ENCODE data around the gene SLC22A16.
"Not testable (repeated sequence)": the region's sequence is repeated elsewhere in the genome, so short reads cannot be mapped to it uniquely, and the experiment has no call there.

The SLC22A16 gene

GRCh38 chr6:110476046-110476849, at the start of gene SLC22A16:
Gene SLC22A16 (minus strand): TSS chr6:110476613. CDS start chr6:110476574, 39 bp downstream.
- no peak for DNase-seq (ENCODE audit: low spot score)

GRCh38 chr6:110525001-110525400, 48.6 kb upstream of the SLC22A16 start:
- no peak for DNase-seq (ENCODE audit: low spot score)

GRCh38 chr6:110524305-110524704, 47.9 kb upstream of the SLC22A16 start:
- no peak for DNase-seq (ENCODE audit: low spot score)

GRCh38 chr6:110523451-110524021, 47.1 kb upstream of the SLC22A16 start:
- no peak for DNase-seq (ENCODE audit: low spot score)

- DNase-seq (ENCODE audit: low spot score), result no peak
Measured at GRCh38 chr6:110522427-110522826, 46.0 kb upstream of the SLC22A16 start.

- no peak for DNase-seq (ENCODE audit: low spot score)
Measured at GRCh38 chr6:110520992-110521543, 44.7 kb upstream of the SLC22A16 start.

- DNase-seq (ENCODE audit: low spot score), result no peak
Measured at GRCh38 chr6:110520209-110520965, 44.0 kb upstream of the SLC22A16 start.

GRCh38 chr6:110517601-110518281, 41.3 kb upstream of the SLC22A16 start:
- no peak for DNase-seq (ENCODE audit: low spot score)

- no peak for DNase-seq (ENCODE audit: low spot score)
Measured at GRCh38 chr6:110517034-110517433, 40.6 kb upstream of the SLC22A16 start.

- no peak for DNase-seq (ENCODE audit: low spot score)
Measured at GRCh38 chr6:110514818-110515217, 38.4 kb upstream of the SLC22A16 start.

- DNase-seq (ENCODE audit: low spot score), result no peak
Measured at GRCh38 chr6:110512991-110513390, 36.6 kb upstream of the SLC22A16 start.

GRCh38 chr6:110512549-110512948, 36.1 kb upstream of the SLC22A16 start:
- DNase-seq (ENCODE audit: low spot score), result not testable (repeated sequence)

- no peak for DNase-seq (ENCODE audit: low spot score)
Measured at GRCh38 chr6:110511401-110511800, 35.0 kb upstream of the SLC22A16 start.

GRCh38 chr6:110509617-110510241, 33.3 kb upstream of the SLC22A16 start:
- no peak for DNase-seq (ENCODE audit: low spot score)

GRCh38 chr6:110504891-110505290, 28.5 kb upstream of the SLC22A16 start:
- not testable (repeated sequence) for DNase-seq (ENCODE audit: low spot score)

- no peak for DNase-seq (ENCODE audit: low spot score)
Measured at GRCh38 chr6:110495949-110496348, 19.5 kb upstream of the SLC22A16 start.

- no peak for DNase-seq (ENCODE audit: low spot score)
Measured at GRCh38 chr6:110493253-110493800, 16.9 kb upstream of the SLC22A16 start.

- no peak for DNase-seq (ENCODE audit: low spot score)
Measured at GRCh38 chr6:110492584-110492983, 16.2 kb upstream of the SLC22A16 start.

GRCh38 chr6:110491644-110492317, 15.4 kb upstream of the SLC22A16 start:
- no peak for DNase-seq (ENCODE audit: low spot score)

- DNase-seq (ENCODE audit: low spot score), result no peak
Measured at GRCh38 chr6:110491299-110491643, 14.9 kb upstream of the SLC22A16 start.

- no peak for DNase-seq (ENCODE audit: low spot score)
Measured at GRCh38 chr6:110490110-110490509, 13.7 kb upstream of the SLC22A16 start.
